HEK293 (cell line): ENCODE data around the gene FOXB1.

Experiments used
- EGR2 ChIP-seq: fragments of 450-650 bp; formaldehyde crosslinking; IDR thresholded peaks from 2 replicates; pipeline ENCODE4 v1.5.1; 2016; ENCODE audit warnings: low read depth, missing biosample characterization, missing genetic modification characterization
- GFI1B ChIP-seq: fragments of 450-650 bp; formaldehyde crosslinking; IDR thresholded peaks from 2 replicates; pipeline ENCODE4 v1.5.1; 2016; ENCODE audit warnings: missing biosample characterization, missing genetic modification characterization
- HIC1 ChIP-seq: fragments of 450-650 bp; formaldehyde crosslinking; IDR thresholded peaks from 2 replicates; pipeline ENCODE4 v1.5.1; 2016; ENCODE audit warnings: missing biosample characterization, missing genetic modification characterization
- KLF16 ChIP-seq: fragments of 450-650 bp; formaldehyde crosslinking; IDR thresholded peaks from 2 replicates; pipeline ENCODE4 v1.5.1; 2017; ENCODE audit warnings: missing biosample characterization, missing genetic modification characterization
- ZBTB7A ChIP-seq: fragments of 450-650 bp; formaldehyde crosslinking; IDR thresholded peaks from 2 replicates; pipeline ENCODE4 v1.5.1; 2016; ENCODE audit warnings: low read depth, missing biosample characterization, missing genetic modification characterization
- ZFHX2 ChIP-seq: fragments of 450-650 bp; formaldehyde crosslinking; conservative IDR thresholded peaks from 2 replicates; pipeline ENCODE4 v1.5.1; 2016; ENCODE audit warnings: missing biosample characterization, missing genetic modification characterization
- ZNF114 ChIP-seq: fragments of 450-650 bp; formaldehyde crosslinking; IDR thresholded peaks from 2 replicates; pipeline ENCODE4 v1.5.0; 2017; ENCODE audit warnings: missing biosample characterization, missing genetic modification characterization
- ZNF157 ChIP-seq: fragments of 450-650 bp; formaldehyde crosslinking; IDR thresholded peaks from 2 replicates; pipeline ENCODE4 v1.5.1; 2016; ENCODE audit warnings: missing biosample characterization, missing genetic modification characterization
- ZNF341 ChIP-seq: fragments of 450-650 bp; formaldehyde crosslinking; IDR thresholded peaks from 2 replicates; pipeline ENCODE4; 2016; ENCODE audit warnings: low read depth, missing biosample characterization, missing genetic modification characterization
- ZNF366 ChIP-seq: fragments of 450-650 bp; formaldehyde crosslinking; conservative IDR thresholded peaks from 2 replicates; pipeline ENCODE4 v1.5.1; 2016; ENCODE audit warnings: missing biosample characterization, missing genetic modification characterization
- ZNF404 ChIP-seq: fragments of 450-650 bp; formaldehyde crosslinking; IDR thresholded peaks from 2 replicates; pipeline ENCODE4 v1.5.1; 2017; ENCODE audit warnings: missing biosample characterization, missing genetic modification characterization
- ZNF514 ChIP-seq: fragments of 450-650 bp; formaldehyde crosslinking; IDR thresholded peaks from 2 replicates; pipeline ENCODE4 v1.5.1; 2016; ENCODE audit warnings: missing biosample characterization, missing genetic modification characterization
- ZNF518A ChIP-seq: fragments of 450-650 bp; formaldehyde crosslinking; conservative IDR thresholded peaks from 2 replicates; pipeline ENCODE4 v1.5.1; 2016; ENCODE audit warnings: low read depth, missing biosample characterization, missing genetic modification characterization
- ZNF544 ChIP-seq: fragments of 450-650 bp; formaldehyde crosslinking; IDR thresholded peaks from 2 replicates; pipeline ENCODE4 v1.5.0; 2017; ENCODE audit warnings: missing biosample characterization, missing genetic modification characterization
- ZNF548 ChIP-seq: fragments of 450-650 bp; formaldehyde crosslinking; IDR thresholded peaks from 2 replicates; pipeline ENCODE4 v1.5.1; 2016; ENCODE audit warnings: missing biosample characterization, missing genetic modification characterization
- ZNF555 ChIP-seq: fragments of 450-650 bp; formaldehyde crosslinking; conservative IDR thresholded peaks from 2 replicates; pipeline ENCODE4 v1.5.1; 2017; ENCODE audit warnings: missing biosample characterization, mild to moderate bottlenecking, missing genetic modification characterization, inconsistent platforms
- ZNF558 ChIP-seq: fragments of 450-650 bp; formaldehyde crosslinking; IDR thresholded peaks from 2 replicates; pipeline ENCODE4 v1.5.1; 2016; ENCODE audit warnings: missing biosample characterization, missing genetic modification characterization
- ZNF596 ChIP-seq: fragments of 450-650 bp; IDR thresholded peaks from 2 replicates; pipeline ENCODE4 v1.5.0; 2018; ENCODE audit warnings: missing biosample characterization, mild to moderate bottlenecking, missing genetic modification characterization, moderate library complexity
- ZNF621 ChIP-seq: fragments of 450-650 bp; formaldehyde crosslinking; IDR thresholded peaks from 2 replicates; pipeline ENCODE4 v1.5.1; 2017; ENCODE audit warnings: missing biosample characterization, missing genetic modification characterization
- ZNF626 ChIP-seq: fragments of 450-650 bp; sonication (Bioruptor Pico); formaldehyde crosslinking; IDR thresholded peaks from 2 replicates; pipeline ENCODE4 v1.5.1; 2018; ENCODE audit warnings: missing biosample characterization, missing genetic modification characterization, inconsistent platforms
- ZNF629 ChIP-seq: fragments of 450-650 bp; formaldehyde crosslinking; IDR thresholded peaks from 2 replicates; pipeline ENCODE4 v1.5.1; 2017; ENCODE audit warnings: missing biosample characterization, missing genetic modification characterization
- ZNF747 ChIP-seq: fragments of 450-650 bp; formaldehyde crosslinking; IDR thresholded peaks from 2 replicates; pipeline ENCODE4 v1.5.1; 2016; ENCODE audit warnings: missing biosample characterization, missing genetic modification characterization
- ZNF837 ChIP-seq: fragments of 450-650 bp; formaldehyde crosslinking; IDR thresholded peaks from 2 replicates; pipeline ENCODE4 v1.5.1; 2016; ENCODE audit warnings: missing biosample characterization, missing genetic modification characterization
- TF ChIP-seq, protein P1 (sequence below): fragments of 450-650 bp; formaldehyde crosslinking; IDR thresholded peaks from 2 replicates; pipeline ENCODE4 v1.5.1; 2016; ENCODE audit warnings: missing biosample characterization, missing genetic modification characterization, borderline replicate concordance
- TF ChIP-seq, protein P2 (sequence below): fragments of 450-650 bp; formaldehyde crosslinking; optimal IDR thresholded peaks from 2 replicates; pipeline ENCODE3; 2016; ENCODE audit warnings: missing biosample characterization, mild to moderate bottlenecking, missing genetic modification characterization
- TF ChIP-seq, protein P3 (sequence below): fragments of 450-650 bp; formaldehyde crosslinking; IDR thresholded peaks from 2 replicates; pipeline ENCODE4 v1.5.1; 2016; ENCODE audit warnings: missing biosample characterization, missing genetic modification characterization

FOXB1 gene

DNA sequence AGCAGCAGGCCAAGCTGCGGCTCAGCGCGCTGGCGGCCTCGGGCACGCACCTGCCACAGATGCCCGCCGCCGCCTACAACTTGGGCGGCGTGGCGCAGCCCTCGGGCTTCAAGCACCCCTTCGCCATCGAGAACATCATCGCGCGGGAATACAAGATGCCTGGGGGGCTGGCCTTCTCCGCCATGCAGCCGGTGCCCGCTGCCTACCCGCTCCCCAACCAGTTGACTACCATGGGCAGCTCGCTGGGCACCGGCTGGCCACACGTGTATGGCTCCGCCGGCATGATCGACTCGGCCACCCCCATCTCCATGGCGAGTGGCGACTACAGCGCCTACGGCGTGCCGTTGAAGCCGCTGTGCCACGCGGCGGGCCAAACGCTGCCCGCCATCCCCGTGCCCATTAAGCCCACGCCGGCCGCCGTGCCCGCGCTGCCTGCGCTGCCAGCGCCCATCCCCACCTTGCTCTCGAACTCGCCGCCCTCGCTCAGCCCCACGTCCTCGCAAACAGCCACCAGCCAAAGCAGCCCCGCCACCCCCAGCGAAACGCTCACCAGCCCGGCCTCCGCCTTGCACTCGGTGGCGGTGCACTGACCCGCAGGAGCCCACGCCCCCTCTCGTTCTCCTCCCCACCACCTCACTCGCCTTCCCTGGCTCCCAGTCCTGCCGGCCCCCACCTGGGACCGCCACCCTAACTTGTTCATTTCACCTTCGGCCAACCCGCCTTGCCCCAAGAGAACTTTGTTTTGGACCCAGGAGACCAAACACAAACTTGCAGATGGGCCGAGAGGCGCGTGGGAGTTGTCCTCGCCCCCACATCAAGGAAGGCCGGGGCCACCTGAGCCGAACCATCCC is 1.5 kb downstream of the FOXB1 start (continued):
- TF ChIP-seq, protein P1, sequence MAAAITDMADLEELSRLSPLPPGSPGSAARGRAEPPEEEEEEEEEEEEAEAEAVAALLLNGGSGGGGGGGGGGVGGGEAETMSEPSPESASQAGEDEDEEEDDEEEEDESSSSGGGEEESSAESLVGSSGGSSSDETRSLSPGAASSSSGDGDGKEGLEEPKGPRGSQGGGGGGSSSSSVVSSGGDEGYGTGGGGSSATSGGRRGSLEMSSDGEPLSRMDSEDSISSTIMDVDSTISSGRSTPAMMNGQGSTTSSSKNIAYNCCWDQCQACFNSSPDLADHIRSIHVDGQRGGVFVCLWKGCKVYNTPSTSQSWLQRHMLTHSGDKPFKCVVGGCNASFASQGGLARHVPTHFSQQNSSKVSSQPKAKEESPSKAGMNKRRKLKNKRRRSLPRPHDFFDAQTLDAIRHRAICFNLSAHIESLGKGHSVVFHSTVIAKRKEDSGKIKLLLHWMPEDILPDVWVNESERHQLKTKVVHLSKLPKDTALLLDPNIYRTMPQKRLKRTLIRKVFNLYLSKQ (tag by site-specific recombination): no peak
- TF ChIP-seq ZNF366 (tag by site-specific recombination) (no peak), ZNF518A (tag by site-specific recombination) (no peak), ZBTB7A (tag by site-specific recombination) (0 out of 2 replicates have a peak, but pooled peaks have one; percentile 16), ZNF514 (no peak), ZNF558 (tag by site-specific recombination) (no peak), ZNF555 (tag by site-specific recombination) (no peak), ZNF544 (no peak), HIC1 (tag by site-specific recombination) (peak; percentile 85), ZNF341 (no peak), ZNF596 (tag by site-specific recombination) (no peak), ZNF157 (tag by site-specific recombination) (no peak), ZNF747 (tag by site-specific recombination) (no peak), ZNF626 (tag by site-specific recombination) (no peak), ZNF629 (no peak), ZNF114 (tag by site-specific recombination) (no peak), EGR2 (tag by site-specific recombination) (peak; percentile 84), ZNF548 (no peak), GFI1B (tag by site-specific recombination) (no peak), ZNF837 (tag by site-specific recombination) (no peak), ZFHX2 (tag by site-specific recombination) (peak; percentile 92), ZNF404 (tag by site-specific recombination) (no peak), KLF16 (tag by site-specific recombination) (no peak), ZNF621 (no peak)
- TF ChIP-seq, protein P2, sequence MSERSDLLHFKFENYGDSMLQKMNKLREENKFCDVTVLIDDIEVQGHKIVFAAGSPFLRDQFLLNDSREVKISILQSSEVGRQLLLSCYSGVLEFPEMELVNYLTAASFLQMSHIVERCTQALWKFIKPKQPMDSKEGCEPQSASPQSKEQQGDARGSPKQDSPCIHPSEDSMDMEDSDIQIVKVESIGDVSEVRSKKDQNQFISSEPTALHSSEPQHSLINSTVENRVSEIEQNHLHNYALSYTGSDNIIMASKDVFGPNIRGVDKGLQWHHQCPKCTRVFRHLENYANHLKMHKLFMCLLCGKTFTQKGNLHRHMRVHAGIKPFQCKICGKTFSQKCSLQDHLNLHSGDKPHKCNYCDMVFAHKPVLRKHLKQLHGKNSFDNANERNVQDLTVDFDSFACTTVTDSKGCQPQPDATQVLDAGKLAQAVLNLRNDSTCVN (tag by site-specific recombination): peak; percentile 73
- TF ChIP-seq, protein P3, sequence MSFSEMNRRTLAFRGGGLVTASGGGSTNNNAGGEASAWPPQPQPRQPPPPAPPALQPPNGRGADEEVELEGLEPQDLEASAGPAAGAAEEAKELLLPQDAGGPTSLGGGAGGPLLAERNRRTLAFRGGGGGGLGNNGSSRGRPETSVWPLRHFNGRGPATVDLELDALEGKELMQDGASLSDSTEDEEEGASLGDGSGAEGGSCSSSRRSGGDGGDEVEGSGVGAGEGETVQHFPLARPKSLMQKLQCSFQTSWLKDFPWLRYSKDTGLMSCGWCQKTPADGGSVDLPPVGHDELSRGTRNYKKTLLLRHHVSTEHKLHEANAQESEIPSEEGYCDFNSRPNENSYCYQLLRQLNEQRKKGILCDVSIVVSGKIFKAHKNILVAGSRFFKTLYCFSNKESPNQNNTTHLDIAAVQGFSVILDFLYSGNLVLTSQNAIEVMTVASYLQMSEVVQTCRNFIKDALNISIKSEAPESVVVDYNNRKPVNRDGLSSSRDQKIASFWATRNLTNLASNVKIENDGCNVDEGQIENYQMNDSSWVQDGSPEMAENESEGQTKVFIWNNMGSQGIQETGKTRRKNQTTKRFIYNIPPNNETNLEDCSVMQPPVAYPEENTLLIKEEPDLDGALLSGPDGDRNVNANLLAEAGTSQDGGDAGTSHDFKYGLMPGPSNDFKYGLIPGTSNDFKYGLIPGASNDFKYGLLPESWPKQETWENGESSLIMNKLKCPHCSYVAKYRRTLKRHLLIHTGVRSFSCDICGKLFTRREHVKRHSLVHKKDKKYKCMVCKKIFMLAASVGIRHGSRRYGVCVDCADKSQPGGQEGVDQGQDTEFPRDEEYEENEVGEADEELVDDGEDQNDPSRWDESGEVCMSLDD: 0 out of 2 replicates have a peak, but pooled peaks have one; percentile 20
